Large intestine (tissue), 3 donors: ENCODE measurements around the gene CLCNKB. TPM values are rescaled to one million over a fixed set of nuclear protein-coding genes. Genes with fewer than 3 reads are reported as not detected.
"Not testable (repeated sequence)": the region's sequence is repeated elsewhere in the genome, so short reads cannot be mapped to it uniquely, and the experiment has no call there.

ENCODE experiments used
- DNase-seq, 2 donors: peaks; one replicate each; pipeline versions ENCODE4 v3.0.0 to v3.0.0-alpha.2; 2013
- H3K27ac ChIP-seq: one replicate; pipeline ENCODE4 v1.5.1; 2013; ENCODE audit warnings: low read length
- H3K27me3 ChIP-seq: 2 replicates; pipeline ENCODE4 v1.6.1; 2013; ENCODE audit warnings: low read length; ENCODE audit not compliant: control insufficient read depth, insufficient read depth
- H3K36me3 ChIP-seq: 2 replicates; pipeline ENCODE4 v1.6.1; 2013; ENCODE audit warnings: low read length; ENCODE audit not compliant: control insufficient read depth, insufficient read depth
- H3K4me1 ChIP-seq: one replicate; pipeline ENCODE4 v1.6.1; 2013; ENCODE audit warnings: low read length; ENCODE audit not compliant: control insufficient read depth, insufficient read depth
- H3K4me3 ChIP-seq: one replicate; pipeline ENCODE4 v1.5.1; 2013; ENCODE audit warnings: low read length
- H3K9me3 ChIP-seq: one replicate; pipeline ENCODE4 v1.6.1; 2013; ENCODE audit warnings: mild to moderate bottlenecking, low read depth, low read length, moderate library complexity; ENCODE audit not compliant: control insufficient read depth
- WGBS: methylation state at CpG from one replicate; pipeline ENCODE4 v1.1.5; 2013; ENCODE audit warnings: low lambda C conversion rate; ENCODE audit not compliant: insufficient coverage; 5-methylcytosine and 5-hydroxymethylcytosine counted together
- polyA plus RNA-seq: library from polyadenylated mRNA; unstranded; fragments of 120-200 nt; gene quantifications from one replicate; pipeline ENCODE4 v1.2.1, GENCODE V29; 2013

The CLCNKB gene
- polyA plus RNA-seq, 1 donor, result 0.42 TPM

DNA sequence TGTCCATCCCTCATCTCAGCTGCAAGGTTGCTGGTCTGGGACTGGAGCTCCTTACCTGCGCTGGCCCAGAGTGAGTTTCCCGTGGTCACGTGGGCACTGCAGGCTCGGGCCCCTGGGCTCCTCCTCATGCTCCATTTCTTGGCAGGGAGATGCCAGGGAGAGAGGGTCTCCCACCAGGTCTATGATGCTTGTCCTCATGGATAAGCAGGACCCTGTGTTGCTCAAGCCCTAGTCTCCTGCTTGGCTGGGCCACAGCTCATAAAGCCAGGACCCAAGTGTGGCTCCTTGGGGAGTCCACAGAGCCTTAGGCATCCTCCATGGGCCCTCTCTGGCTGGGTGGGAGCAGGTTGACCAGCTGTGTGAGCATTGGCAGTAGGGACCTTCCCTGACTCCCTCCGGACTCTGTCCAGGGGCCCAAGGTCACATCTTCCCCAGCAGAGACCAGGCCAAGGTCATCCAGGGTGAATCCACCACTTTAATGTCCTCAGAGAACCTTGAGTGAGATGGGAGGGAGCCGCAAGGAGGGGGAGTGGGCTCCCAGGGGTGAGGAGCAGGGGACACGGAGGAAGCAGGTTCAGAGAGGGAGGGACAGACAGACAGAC is 13.8 kb downstream of the CLCNKB start:
- not testable (repeated sequence) for DNase-seq, H3K4me3 ChIP-seq, H3K36me3 ChIP-seq, H3K9me3 ChIP-seq, H3K27me3 ChIP-seq, H3K27ac ChIP-seq
- H3K4me1 ChIP-seq, result peaks cover 19% of the 10 kb centered on the region
- no CpG with 5 or more reads among the region's 7 CpGs for WGBS

DNA sequence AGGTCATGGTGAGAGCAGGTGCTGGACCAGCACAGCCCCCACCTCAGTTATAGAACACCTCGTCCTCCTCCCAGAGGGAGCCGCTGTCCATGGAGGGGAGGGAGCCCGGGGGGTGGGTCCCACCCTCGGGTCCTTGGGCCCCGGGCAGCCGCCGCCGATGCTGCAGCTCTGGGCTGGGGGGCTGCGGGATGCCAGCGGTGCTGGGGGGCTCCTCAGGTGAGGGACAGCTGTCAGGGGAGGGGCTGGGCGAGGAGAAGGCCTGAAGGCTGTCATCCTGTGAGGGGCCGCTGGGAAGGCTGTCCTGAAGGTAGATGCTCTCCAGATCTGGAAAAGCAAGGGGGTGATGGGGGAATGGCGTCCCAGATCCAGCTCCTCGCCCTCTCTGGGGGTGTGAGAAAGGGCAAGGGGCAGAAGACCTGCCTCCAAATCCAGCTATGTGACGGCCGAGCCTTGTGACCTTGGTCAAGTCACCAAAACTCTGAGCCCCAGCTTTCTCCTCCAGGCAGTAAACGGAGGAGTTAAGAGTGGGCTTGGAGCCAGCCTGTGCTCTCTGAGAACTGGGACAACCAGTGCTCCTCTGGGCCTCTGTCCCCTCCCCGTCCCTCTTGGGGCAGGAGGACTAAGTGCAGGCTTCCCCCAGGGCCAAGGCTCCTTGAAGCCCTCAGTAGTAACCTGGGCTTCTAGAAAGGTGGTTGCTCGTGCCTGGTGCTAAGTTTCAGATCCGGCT is 15.0 kb downstream of the CLCNKB start:
- H3K4me1 ChIP-seq, result peaks cover 19% of the 10 kb centered on the region
- H3K27ac ChIP-seq, H3K9me3 ChIP-seq, DNase-seq, H3K4me3 ChIP-seq, H3K36me3 ChIP-seq, H3K27me3 ChIP-seq: not testable (repeated sequence)
- WGBS, result no CpG with 5 or more reads among the region's 20 CpGs

DNA sequence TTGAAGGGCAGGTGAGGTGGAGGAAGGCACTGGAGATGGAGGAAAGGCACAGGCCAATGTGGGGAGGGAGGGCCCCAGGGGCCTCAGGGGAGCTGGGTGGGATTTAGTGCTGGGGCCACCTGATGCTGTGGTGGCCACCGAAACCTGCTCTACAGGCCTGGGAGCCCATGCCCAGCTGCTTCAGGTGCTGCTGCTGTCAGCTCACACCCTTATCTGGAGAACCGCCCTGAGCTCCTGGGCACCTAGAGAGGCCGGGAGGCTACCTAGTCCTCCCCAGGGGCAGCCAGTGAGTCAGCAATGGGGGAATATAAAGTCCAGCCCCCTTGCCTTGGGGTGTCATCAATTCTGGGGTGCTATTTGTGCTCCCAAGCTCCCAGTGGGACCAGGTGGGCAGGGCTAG is 17.7 kb downstream of the CLCNKB start:
- peak in 1 of 2 donors; percentile 68 for DNase-seq

DNA sequence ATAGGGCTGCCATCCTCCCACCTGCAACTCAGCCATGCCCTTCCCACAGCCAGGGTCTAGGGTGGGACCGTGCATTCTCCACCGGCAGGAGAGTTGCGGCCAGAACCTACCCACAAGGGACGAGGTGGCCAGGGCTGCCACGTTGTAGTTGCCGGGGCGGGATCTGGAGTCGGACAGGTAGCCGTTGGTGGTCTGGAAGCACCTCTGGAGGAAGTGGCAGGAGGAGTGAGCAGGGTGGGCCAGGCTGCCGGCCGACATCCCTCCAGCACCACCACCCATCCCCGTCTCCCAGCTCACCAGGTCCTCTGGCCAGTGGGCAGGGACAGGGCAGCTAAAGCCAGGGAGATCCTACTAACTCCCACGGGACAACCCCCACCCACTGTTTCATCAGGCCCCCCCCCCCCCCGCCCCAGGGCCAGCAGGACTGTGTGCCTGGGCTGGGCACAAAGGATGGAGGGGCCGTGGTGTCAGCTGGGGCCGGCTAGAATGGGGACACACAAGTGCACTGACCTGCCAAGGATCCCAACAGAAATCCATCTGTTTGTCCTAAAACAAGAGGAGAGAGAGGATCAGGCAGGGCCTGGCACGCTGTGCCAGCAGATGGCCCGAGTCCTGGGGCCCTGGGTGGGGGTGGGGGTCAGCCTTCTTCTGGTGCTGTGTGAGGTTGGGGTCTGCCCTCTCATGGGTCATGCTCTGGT is 18.6 kb downstream of the CLCNKB start:
- not testable (repeated sequence) for H3K36me3 ChIP-seq, H3K27me3 ChIP-seq, DNase-seq, H3K4me3 ChIP-seq, H3K9me3 ChIP-seq, H3K27ac ChIP-seq
- peaks cover 36% of the 10 kb centered on the region for H3K4me1 ChIP-seq
- no CpG with 5 or more reads among the region's 18 CpGs for WGBS

More for the DNA sequence above, 17.7 kb downstream of the CLCNKB start:
- Histone ChIP-seq H3K27me3 (no peaks in the 10 kb centered on the region), H3K27ac (no peak overlapping the region), H3K4me1 (peaks cover 30% of the 10 kb centered on the region), H3K4me3 (no peak overlapping the region), H3K9me3 (no peaks in the 10 kb centered on the region), H3K36me3 (no peaks in the 10 kb centered on the region)
- WGBS, result no CpG with 5 or more reads among the region's 3 CpGs

DNA sequence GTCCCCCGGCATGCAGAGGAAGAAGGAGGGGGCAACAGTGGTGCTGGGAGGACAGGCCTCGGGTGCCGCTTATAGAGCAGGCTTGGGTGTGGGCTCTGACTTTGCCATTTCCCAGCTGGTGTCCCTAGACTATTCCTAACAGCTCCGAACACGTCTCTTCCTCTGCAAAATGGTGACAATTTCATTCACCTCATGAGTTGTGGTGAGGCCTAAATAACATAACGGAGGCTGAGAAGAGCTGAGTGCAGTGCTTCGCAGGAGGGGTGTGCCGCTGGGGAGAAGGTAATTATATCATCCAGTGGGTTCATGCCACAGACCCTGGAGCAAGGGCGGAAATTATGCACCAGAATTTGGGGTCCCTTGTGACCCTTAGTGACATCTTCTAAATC is 19.1 kb downstream of the CLCNKB start:
- H3K9me3 ChIP-seq, H3K36me3 ChIP-seq, H3K4me3 ChIP-seq, H3K27me3 ChIP-seq, DNase-seq, H3K27ac ChIP-seq: not testable (repeated sequence)
- peaks cover 41% of the 10 kb centered on the region for H3K4me1 ChIP-seq
- no CpG with 5 or more reads among the region's 9 CpGs for WGBS

DNA sequence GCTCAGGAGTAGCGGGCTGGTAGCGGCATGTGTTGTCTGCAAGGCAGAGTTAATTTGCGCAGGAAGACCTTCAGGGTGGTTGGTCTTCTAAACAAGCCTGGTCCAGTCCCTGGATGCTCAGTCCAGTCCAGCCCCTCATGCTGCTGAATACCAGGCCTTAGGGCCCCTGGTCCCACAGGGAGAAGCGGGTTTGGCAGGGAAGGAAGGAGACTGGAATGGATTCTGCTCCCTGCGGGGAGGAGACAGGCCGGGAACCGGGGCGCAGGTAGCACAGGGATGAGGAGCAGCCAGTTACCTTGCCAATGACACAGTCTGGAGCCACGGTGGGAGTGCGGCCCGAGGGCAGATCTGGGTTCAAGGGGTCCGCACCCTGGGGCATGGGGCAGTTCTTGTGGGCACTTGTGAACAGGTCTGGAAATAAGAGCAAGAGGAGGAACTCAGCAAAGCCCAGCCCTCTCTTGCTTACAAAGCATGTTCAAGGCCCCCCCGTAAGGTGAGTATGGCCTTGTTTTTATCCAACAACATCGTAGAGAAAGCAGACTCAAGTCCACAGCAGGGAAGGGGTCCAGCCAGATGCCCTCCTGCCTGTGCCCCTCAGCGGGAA is 19.7 kb downstream of the CLCNKB start:
- WGBS, result no CpG with 5 or more reads among the region's 15 CpGs
- H3K4me1 ChIP-seq, result peaks cover 48% of the 10 kb centered on the region
- H3K4me3 ChIP-seq, result no peak overlapping the region
- DNase-seq, result no peak
- no peaks in the 10 kb centered on the region for H3K36me3 ChIP-seq
- no peaks in the 10 kb centered on the region for H3K9me3 ChIP-seq
- H3K27ac ChIP-seq, result no peak overlapping the region
- no peaks in the 10 kb centered on the region for H3K27me3 ChIP-seq

DNA sequence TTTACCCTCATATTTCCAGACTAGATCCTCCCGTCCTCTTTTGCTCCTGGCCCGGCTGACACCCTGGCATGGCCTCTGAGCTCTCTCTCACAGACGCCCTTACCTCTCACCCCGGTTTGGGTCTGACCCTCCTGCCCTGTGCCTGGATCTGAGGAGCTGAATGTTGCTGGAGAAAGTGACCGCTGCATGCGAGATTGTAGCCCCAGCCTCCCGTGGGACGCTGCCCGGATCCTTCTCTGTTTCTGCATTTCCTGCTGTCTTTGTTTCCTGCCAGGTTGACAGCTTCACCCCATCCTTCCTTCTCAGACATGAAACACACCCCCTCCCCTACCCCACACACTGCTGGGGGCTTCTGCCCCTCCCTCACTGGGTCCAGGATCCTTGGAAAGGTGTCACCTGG is 20.3 kb downstream of the CLCNKB start:
- WGBS, result no CpG with 5 or more reads among the region's 9 CpGs
- Histone ChIP-seq H3K4me1 (peaks cover 48% of the 10 kb centered on the region), H3K27me3 (no peaks in the 10 kb centered on the region), H3K4me3 (no peak overlapping the region), H3K27ac (no peak overlapping the region), H3K36me3 (no peaks in the 10 kb centered on the region), H3K9me3 (no peaks in the 10 kb centered on the region)
- no peak for DNase-seq

DNA sequence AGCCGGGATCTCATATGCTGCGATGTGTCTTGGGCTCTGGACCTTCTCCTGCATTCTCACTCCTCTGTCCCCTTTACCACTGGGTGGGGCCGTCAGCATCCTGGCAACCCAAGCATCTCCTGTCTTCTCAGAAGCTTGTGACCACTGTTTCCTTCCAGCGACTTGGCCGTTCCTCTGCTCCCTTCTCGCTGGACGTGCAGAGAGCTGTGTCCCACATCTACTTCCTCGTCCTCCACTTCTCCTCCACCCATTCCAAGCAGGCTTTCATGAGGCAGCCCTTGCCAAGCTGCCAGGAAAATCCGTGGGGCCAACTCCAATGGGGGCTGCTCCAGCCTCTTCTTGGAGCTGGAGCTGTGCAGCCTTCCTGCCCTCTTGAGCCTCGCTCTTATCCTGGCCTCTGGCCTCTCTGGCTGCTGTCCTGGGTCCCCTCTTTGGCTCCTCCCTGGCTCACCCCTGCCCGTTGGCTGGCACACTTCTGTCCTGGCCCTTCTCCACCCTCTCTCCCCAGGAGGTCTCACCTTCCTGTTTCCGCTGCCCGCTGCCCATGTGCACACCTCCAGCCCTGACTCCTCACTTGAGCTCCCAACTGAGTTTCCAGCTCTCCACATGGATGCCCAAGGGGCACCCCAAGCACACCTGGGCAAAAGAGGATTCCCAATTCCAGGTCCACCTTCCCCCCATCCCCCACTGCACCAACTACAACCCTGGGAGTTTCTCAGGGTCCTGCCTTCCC is 21.1 kb downstream of the CLCNKB start:
- Histone ChIP-seq H3K27ac (no peak overlapping the region), H3K4me3 (no peak overlapping the region), H3K36me3 (no peaks in the 10 kb centered on the region), H3K9me3 (no peaks in the 10 kb centered on the region), H3K4me1 (peaks cover 48% of the 10 kb centered on the region), H3K27me3 (no peaks in the 10 kb centered on the region)
- no peak for DNase-seq
- WGBS, result no CpG with 5 or more reads among the region's 13 CpGs

DNA sequence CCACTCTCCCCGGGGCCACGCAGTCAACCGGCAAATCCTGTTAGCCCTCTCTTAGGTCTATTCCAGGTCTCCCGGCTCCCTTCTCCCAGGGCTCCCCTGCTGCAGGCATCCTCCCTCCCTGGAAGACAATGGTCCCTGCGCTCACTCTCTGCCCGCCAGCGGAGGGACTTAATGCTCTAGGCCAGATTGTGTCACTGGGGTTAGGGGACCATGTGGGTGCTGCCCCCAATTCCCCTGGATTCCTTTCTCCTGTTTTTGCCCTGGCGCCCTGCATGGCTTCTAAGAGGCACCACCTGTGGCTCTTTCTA is 21.6 kb downstream of the CLCNKB start:
- WGBS, result no CpG with 5 or more reads among the region's 8 CpGs
- no peaks in the 10 kb centered on the region for H3K36me3 ChIP-seq
- no peak for DNase-seq
- H3K27ac ChIP-seq, result no peak overlapping the region
- H3K27me3 ChIP-seq, result no peaks in the 10 kb centered on the region
- H3K9me3 ChIP-seq, result no peaks in the 10 kb centered on the region
- H3K4me1 ChIP-seq, result peaks cover 48% of the 10 kb centered on the region
- H3K4me3 ChIP-seq, result no peak overlapping the region

DNA sequence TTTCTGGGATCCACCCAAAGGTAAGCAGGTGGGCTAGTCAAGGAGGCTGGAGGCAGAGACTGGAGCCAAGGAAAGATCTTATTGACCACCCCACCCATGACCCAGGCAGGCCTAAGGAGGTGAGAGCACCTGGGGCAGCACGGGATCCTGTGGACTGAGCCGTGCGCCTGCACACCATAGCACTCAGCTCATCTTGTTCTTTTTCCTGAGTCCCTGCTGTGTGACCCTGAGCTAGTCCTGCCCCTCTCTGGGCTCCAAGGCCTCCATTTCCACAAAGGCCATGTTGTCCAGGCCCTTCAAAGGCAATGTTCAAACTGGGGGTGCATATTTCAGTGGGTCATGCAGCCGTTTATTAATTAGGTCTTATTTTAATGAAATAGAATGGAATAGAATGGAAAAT is 22.7 kb downstream of the CLCNKB start:
- Histone ChIP-seq H3K27me3 (no peaks in the 10 kb centered on the region), H3K27ac (peak overlapping the region; percentile 41), H3K9me3 (no peaks in the 10 kb centered on the region), H3K4me3 (no peak overlapping the region), H3K4me1 (peaks cover 41% of the 10 kb centered on the region), H3K36me3 (no peaks in the 10 kb centered on the region)
- DNase-seq, result no peak
- WGBS, result no CpG with 5 or more reads among the region's 4 CpGs
